Measurements from ENCODE around the gene EXOC3L2. TPM values are rescaled to one million over a fixed set of nuclear protein-coding genes. Genes with fewer than 3 reads are reported as not detected.
"Not testable (repeated sequence)": the region's sequence is repeated elsewhere in the genome, so short reads cannot be mapped to it uniquely, and the experiment has no call there.

EXOC3L2 gene
- polyA plus RNA-seq, 4 donors: 8.2 to 12.6 (median 8.9) TPM

GRCh38 chr19:45258862-45259261 lies 13.7 kb upstream of the EXOC3L2 start:
- no peak for DNase-seq (ENCODE audit: low read depth in 4 of 4, low spot score in 3 of 4)

DNA sequence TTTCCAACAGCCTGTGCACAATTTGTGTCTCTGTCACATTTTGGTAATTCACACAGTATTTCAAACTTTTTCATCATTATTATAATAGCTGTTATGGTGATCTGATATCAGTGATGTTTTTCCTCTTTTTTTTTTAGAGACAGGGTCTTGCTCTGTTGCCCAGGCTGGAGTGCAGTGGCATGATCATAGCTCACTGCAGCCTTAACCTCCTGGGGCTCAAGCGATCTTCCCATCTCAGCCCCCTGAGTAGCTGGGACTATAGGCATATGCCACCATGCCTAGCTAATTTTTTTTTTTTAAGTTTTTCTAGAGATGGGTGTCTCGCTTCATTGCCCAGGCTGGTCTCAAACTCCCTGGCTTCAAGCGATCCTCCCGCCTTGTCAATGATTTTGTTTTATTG lies 11.6 kb upstream of the EXOC3L2 start:
- DNase-seq (ENCODE audit: low read depth in 4 of 4, low spot score in 3 of 4): no peak

- DNase-seq (ENCODE audit: low read depth in 4 of 4, low spot score in 3 of 4): no peak
These were observed 10.5 kb upstream of the EXOC3L2 start for GRCh38 chr19:45255611-45256157.

DNA sequence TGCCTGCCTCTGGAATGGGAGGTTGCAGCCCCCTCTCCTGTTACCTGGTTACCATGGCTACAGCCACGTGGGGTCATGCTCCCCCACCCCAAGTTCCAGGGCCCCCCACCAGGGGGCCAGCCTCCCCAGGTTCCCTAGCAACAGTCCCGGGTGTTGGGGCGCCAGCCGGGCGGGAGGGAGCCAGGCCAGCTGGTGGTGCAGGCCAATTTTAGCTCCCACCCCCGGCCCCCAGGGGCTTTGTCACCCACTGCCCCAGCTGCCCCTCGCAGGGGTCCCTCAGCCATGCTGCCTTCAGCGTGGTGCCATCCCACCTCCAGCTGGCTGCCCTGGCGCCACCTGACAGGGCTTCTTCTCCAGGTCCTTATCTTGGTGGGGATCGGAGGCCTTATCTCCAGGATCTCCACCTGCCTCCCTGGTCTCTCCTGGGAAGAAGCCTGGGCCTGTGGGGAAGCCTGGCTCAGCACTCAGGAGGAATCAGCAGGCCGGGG lies 8.9 kb upstream of the EXOC3L2 start:
- DNase-seq (ENCODE audit: low read depth in 4 of 4, low spot score in 3 of 4): no peak

- no peak for DNase-seq (ENCODE audit: low read depth in 4 of 4, low spot score in 3 of 4)
These were observed 8.3 kb upstream of the EXOC3L2 start for GRCh38 chr19:45253396-45254027.

DNA sequence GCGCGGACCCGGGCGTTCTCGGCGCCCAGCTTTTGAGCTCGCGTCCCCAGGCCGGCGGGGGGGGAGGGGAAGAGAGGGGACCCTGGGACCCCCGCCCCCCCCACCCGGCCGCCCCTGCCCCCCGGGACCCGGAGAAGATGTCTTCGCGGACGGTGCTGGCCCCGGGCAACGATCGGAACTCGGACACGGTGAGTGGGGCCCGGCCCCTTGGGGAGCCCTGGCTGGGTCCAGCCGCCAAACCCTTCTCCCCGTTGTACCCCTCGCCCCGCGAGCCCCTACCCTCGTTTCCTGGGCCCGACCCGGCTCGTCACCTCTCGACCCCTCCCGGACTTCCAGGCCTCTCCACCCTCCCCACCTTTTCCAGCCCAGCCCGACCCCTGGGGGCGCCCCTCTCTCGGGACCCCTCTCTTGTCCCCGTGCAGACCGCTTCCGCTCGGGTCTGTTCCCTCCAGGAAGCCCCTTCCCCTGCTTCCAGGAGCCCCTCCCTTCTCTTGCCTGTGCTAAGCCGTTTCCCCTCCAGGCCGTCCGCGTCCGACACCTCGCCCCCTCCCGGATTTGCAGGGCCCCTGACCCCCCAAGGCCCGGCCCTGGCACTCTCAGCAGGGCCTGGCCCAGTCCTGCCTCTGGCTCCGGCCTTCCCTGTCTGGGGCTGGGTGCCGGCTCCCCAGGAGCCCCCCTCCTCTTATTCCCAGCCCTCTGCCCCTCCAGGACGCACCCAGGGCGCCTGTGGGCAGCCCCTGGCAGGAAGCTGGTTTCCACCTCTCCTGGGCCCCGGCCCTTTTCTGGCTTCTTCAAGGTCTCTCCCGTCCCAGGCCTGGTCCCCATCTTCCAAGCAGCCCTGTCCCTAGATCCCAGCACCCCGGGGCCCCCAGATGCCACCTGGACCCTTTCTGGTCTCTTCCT lies 6.5 kb upstream of the EXOC3L2 start:
- DNase-seq (ENCODE audit: low read depth in 4 of 4, low spot score in 3 of 4): no peak

GRCh38 chr19:45250832-45251451 lies 5.7 kb upstream of the EXOC3L2 start, which contains the start of gene MARK4:
Gene MARK4 (plus strand): TSS chr19:45251271. CDS start chr19:45251589, 318 bp downstream.
- DNase-seq (ENCODE audit: low read depth in 4 of 4, low spot score in 3 of 4): no peak

- no peak for DNase-seq (ENCODE audit: low read depth in 4 of 4, low spot score in 3 of 4)
These were observed 5.1 kb upstream of the EXOC3L2 start for GRCh38 chr19:45250216-45250831.

- DNase-seq (ENCODE audit: low read depth in 4 of 4, low spot score in 3 of 4): no peak
These were observed 4.2 kb upstream of the EXOC3L2 start for GRCh38 chr19:45249261-45250033.

GRCh38 chr19:45247136-45247535 lies 1.9 kb upstream of the EXOC3L2 start:
- no peak for DNase-seq (ENCODE audit: low read depth in 4 of 4, low spot score in 3 of 4)

- no peak for DNase-seq (ENCODE audit: low read depth in 4 of 4, low spot score in 3 of 4)
These were observed 619 bp upstream of the EXOC3L2 start for GRCh38 chr19:45245826-45246225.

DNA sequence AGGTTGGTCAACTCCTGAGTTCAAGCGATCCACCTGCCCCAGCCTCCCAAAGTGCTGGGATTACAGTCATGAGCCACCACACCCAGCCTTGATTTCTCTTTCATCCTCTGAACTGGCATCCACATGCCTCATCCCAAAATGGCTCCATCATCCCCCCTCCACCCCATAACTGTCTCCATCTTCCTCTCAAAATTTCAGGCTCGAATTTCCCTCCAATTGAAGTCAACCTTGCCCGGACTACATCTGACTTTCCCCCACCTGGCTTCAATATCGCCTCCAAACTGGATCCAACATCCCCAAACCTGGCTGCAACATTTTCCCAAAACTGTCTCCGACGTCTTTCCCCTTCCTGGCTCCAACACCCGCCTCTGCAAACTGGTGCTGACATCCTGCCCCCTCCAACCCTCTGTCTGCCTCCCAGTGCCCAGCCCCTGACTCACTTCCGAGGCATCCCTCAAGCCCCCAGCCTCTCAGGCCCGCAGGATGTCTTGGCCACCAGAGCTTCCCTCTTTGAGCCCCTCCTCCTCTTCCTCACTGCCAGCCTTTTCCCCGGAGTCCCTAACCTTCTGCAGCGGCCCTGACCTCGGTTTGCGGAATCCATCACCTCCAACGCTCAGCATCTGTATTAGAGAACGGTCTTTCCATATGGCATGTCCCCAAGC lies 943 bp downstream of the EXOC3L2 start:
- no peak for DNase-seq (ENCODE audit: low read depth in 4 of 4, low spot score in 3 of 4)

DNA sequence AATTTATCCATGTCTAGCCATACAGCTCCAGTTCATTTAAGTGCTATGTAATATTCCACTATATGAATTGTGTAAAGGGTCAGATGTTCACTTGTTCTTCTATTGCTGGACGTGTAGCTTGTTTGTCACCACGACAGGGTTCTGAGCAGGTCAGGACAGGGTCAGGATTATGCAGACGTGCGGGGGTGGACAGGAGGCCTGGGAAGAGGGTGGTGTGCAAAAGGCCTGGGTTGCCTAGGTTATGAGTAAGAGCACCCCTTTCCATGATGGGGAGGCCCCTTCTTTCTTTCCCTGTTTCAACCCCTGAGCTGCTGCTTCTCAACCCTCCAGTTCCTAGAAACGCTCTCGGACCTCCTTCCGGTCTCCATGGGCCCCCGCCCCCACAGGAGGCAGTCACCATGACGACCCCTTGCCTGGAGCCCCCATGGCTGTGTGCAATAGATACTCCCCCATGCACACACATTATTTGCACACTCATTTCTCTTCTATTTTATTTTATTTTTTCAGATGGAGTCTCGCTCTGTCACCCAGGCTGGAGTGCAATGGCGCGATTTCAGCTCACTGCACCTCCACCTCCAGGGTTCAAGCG lies 2.0 kb downstream of the EXOC3L2 start:
- no peak for DNase-seq (ENCODE audit: low read depth in 4 of 4, low spot score in 3 of 4)

DNA sequence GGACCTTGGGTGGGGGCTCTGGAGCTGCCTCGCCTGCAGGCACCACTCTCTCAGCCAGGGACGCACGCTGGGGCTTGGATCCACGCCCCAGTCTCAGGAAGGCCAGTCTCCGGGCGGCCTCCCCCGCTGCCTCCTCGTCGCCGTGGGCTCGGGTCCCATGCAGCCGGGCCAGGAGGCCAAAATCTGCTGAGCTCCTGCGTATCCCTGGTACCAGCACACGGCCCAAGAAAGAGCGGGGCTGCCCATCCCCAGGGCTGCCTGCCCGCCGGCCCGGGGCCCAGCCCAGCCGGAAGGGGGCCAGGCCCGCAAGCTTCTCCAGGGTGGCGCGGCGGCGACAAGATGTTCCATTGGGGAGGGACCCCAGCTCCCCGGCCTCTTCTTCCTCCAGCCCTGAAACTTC lies 6.7 kb downstream of the EXOC3L2 start:
- no peak for DNase-seq (ENCODE audit: low read depth in 4 of 4, low spot score in 3 of 4)

- DNase-seq (ENCODE audit: low read depth in 4 of 4, low spot score in 3 of 4): no peak
These were observed 9.7 kb downstream of the EXOC3L2 start for GRCh38 chr19:45235485-45235884.

GRCh38 chr19:45234089-45234869 lies 10.9 kb downstream of the EXOC3L2 start:
- no peak for DNase-seq (ENCODE audit: low read depth in 4 of 4, low spot score in 3 of 4)

DNA sequence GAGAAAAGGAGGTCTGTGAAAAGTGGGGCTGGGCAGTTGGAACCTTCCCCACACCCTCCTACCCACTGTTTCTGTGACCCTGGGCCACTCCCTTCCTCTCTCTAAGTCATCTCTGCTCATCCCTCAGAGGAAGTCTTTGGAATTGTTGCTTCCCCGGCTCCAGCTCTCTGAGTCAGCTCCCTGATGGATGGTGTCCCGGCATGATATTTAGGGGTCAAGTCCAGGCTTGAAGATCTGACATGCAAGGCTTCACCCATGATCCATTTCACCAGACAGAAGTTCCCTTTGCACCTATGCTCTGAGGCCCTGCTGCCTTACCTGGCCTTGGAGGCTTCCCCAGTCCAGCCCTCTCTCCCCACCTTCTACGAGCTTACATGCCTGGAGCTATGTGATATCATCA lies 13.3 kb downstream of the EXOC3L2 start:
- DNase-seq (ENCODE audit: low read depth in 4 of 4, low spot score in 3 of 4): no peak

GRCh38 chr19:45229056-45229455 lies 16.2 kb downstream of the EXOC3L2 start:
- not testable (repeated sequence) for DNase-seq (ENCODE audit: low read depth in 4 of 4, low spot score in 3 of 4)
